Measurements from ENCODE around the gene VPS9D1.

- TF ChIP-seq TAF1 (IDR thresholded peaks at IDR 0.05; ENCODE audit: low read depth, low read length) = no peak
- no peak for TF ChIP-seq POLR2AphosphoS5 (IDR thresholded peaks at IDR 0.05; ENCODE audit: low read depth, low read length)
- TF ChIP-seq SPI1 (IDR thresholded peaks at IDR 0.05; ENCODE audit: low read depth, low read length) = no peak
- TF ChIP-seq POLR2A (IDR thresholded peaks at IDR 0.05; ENCODE audit: low read depth, low read length) = no peak
- TF ChIP-seq POU2F2 (IDR thresholded peaks at IDR 0.05; ENCODE audit: low read depth, low read length) = no peak
These were observed 15.7 kb downstream of the VPS9D1 start for GRCh38 chr16:89705006-89705405.

Measured in GM12891 (cell line).